Muscle layer of duodenum (tissue), 2 donors: ENCODE results near the gene C21orf91.
"Not testable (repeated sequence)": the region's sequence is repeated elsewhere in the genome, so short reads cannot be mapped to it uniquely, and the experiment has no call there.

Experiments
- H3K27ac ChIP-seq: one replicate; pipeline ENCODE4 v1.7.0; 2013; ENCODE audit warnings: mild to moderate bottlenecking, low read length
- H3K27me3 ChIP-seq: one replicate; pipeline ENCODE4 v1.7.0; 2013; ENCODE audit warnings: low read depth, mild to moderate bottlenecking, control low read depth, low read length
- H3K36me3 ChIP-seq, 2 donors: one replicate each; pipeline ENCODE4 v1.7.0; 2013; ENCODE audit warnings: low read length in 2 of 2, control low read depth in 1 of 2, mild to moderate bottlenecking in 1 of 2; ENCODE audit not compliant: insufficient read depth in 2 of 2, control insufficient read depth in 1 of 2
- H3K4me1 ChIP-seq, 2 donors: one replicate each; pipeline ENCODE4 v1.7.0; 2013; ENCODE audit warnings: low read length in 2 of 2, mild to moderate bottlenecking in 2 of 2, control low read depth in 1 of 2, moderate library complexity in 1 of 2; ENCODE audit not compliant: insufficient read depth in 2 of 2, control insufficient read depth in 1 of 2
- H3K4me3 ChIP-seq, 2 donors: one replicate each; pipeline ENCODE4 v1.7.0; 2013; ENCODE audit warnings: low read length in 2 of 2, low read depth in 1 of 2, mild to moderate bottlenecking in 1 of 2
- H3K9me3 ChIP-seq, 2 donors: one replicate each; pipeline ENCODE4 v1.7.0; 2013; ENCODE audit warnings: low read length in 2 of 2, control low read depth in 1 of 2, mild to moderate bottlenecking in 1 of 2; ENCODE audit not compliant: control insufficient read depth in 1 of 2
- donor health status: healthy.

The C21orf91 gene

DNA sequence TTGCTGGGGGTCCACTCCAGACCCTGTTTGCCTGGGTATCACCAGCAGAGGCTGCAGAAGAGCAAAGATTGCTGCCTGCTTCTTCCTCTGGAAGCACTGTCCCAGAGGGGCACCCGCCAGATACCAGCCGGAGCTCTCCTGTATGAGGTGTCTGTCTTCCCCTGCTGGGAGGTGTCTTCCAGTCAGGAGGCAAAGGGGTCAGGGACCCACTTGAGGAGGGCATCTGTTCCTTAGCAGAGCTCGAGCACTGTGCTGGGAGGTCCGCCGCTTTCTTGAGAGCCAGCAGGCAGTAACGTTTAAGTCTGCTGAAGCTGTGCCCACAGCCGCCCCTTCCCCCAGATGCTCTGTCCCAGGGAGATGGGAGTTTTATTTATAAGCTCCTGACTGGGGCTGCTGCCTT is 44.1 kb downstream of the C21orf91 start:
- H3K36me3 ChIP-seq, H3K9me3 ChIP-seq, H3K4me1 ChIP-seq, H3K27me3 ChIP-seq, H3K27ac ChIP-seq, H3K4me3 ChIP-seq: not testable (repeated sequence)

DNA sequence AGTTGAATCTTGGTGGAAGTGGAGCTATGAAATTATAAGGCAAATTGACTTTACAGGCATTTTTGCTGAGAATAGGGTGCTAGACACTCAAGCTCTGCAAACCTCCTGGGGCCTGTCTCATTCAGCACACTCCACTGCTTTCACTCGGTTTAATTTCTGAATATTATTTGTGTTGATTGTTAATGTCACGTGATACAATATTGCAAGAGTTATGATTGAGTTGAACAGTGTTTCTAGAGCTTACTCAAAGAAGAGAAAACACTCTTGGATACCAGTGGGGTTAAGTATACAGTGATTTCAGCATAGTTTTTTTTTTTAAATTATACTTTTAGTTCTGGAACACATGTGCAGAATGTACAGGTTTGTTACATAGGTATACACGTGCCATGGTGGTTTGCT is 49.7 kb downstream of the C21orf91 start:
- H3K4me3 ChIP-seq: no peak overlapping the region
- H3K9me3 ChIP-seq: peaks cover 0 to 2% of the 10 kb centered on the region in 2 donors
- no peaks in the 10 kb centered on the region for H3K4me1 ChIP-seq
- H3K27me3 ChIP-seq: no peaks in the 10 kb centered on the region
- H3K27ac ChIP-seq: no peak overlapping the region
- H3K36me3 ChIP-seq: no peaks in the 10 kb centered on the region

DNA sequence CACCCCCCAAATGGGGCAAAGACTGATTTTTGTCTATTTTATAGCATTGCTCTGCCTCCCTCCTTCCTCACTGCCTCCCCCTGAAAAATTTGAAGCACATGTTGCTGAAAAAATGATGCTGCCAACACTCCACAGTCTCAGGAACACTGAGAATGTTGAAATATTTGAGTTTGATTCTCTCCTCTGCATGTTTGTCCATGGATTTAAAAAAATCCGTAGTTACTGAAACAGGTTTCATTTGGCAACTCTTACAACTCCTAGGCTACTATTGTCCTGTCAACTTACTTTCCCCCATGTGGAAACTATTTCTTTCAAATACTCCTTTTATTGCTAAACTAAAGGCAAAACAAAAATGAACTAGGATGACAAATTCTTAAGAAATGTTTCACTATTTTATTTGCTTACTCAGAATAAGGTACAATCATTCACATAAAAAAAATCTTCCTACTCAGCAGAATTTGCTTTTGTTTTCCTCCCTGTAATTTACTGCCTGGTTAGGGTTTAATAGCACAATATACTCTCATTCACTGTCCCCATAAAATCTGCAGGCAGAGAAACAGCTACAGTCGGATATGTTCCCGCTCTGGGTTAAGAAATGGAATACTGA is 50.2 kb downstream of the C21orf91 start:
- Histone ChIP-seq H3K36me3 (no peaks in the 10 kb centered on the region), H3K4me1 (no peaks in the 10 kb centered on the region), H3K4me3 (no peak overlapping the region), H3K9me3 (peaks cover 0 to 2% of the 10 kb centered on the region in 2 donors), H3K27me3 (no peaks in the 10 kb centered on the region), H3K27ac (no peak overlapping the region)

DNA sequence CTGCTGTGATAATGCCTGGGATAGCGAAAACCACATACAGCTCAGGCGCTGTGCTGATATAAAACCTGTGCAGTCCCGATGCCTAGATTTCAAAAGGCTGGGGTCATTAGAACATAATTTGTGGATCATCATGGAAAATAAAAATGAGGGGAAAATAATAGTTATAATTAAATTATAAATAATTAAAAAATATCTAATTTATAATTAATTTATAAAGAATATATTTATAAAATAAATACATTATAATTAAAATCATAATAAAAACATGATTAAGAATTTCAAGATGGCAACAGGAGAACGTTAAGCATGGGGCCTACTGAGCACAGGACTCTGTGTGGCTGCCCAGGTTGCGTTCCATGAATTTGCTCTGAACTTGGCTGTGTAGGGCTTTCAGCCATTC is 53.9 kb downstream of the C21orf91 start:
- no peaks in the 10 kb centered on the region for H3K4me1 ChIP-seq
- no peaks in the 10 kb centered on the region for H3K27me3 ChIP-seq
- H3K36me3 ChIP-seq: no peaks in the 10 kb centered on the region
- H3K9me3 ChIP-seq: no peaks in the 10 kb centered on the region
- H3K4me3 ChIP-seq: no peak overlapping the region
- H3K27ac ChIP-seq: no peak overlapping the region

DNA sequence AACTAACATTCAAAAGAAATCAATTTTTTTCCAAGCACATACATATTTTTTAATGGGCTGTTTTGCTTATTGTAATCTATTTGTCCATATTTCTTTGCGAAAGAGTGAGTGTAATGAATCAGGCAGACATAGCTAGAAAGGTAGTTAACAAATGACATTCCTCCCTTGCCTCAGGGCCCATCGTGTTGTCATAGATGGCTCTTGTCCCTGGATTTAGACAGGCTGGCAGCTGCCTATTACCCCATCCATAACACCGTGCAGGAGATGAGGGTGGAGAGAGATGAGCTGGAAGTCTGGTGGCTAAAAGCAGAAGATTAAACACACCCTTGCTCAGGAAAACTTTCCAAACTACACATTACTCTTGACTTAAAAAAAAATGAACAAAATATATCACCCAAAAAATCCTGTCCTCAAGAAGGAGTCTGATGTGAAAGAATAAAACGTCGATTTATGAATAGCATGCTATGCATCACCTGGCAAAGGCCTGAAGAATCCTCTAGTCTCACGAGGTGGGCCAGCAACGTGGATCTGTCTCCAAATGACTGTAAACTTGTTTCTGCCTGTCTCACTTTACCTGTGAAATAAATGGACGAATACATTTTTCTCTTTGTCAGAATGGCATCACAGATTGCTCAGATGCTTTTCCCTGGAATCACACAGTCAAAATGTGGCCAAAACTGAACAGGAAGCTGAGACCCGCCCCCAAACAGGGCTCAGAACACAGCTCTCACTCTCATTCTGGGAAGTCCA is 55.7 kb downstream of the C21orf91 start:
- no peak overlapping the region for H3K4me3 ChIP-seq
- no peaks in the 10 kb centered on the region for H3K27me3 ChIP-seq
- no peaks in the 10 kb centered on the region for H3K9me3 ChIP-seq
- no peak overlapping the region for H3K27ac ChIP-seq
- no peaks in the 10 kb centered on the region for H3K4me1 ChIP-seq
- no peaks in the 10 kb centered on the region for H3K36me3 ChIP-seq

DNA sequence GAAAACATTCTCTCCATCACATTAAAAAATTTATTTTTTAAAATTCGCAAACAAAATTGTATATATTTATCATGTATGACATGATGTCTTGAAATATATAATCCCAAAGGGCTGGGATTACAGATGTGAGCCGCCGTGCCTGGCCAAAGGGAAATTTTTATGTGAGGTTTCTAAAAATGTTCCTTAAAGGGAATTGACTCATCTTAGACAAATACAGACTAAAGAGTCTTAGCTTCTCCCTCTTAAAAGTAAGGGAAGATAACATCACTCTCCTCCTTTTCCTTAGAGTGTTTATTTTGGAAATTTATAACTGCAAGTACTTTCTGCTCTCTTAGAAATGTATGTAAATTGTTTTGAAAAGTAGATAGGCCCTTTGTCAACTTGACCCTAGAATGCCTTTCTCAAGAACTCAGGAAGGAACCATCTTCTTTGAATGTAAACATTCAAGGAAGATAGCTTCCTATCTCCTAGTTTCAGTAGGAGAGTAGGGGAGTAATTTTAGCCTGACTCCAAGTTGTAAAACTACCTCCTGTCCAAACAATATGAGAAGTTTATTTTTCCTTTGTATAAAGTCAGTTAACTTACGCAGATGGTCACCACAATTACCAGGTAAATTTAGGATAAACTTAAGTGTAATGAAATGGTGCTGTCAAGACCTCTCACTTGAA is 59.5 kb downstream of the C21orf91 start:
- no peak overlapping the region for H3K27ac ChIP-seq
- no peak overlapping the region for H3K4me3 ChIP-seq
- no peaks in the 10 kb centered on the region for H3K27me3 ChIP-seq
- H3K9me3 ChIP-seq: no peaks in the 10 kb centered on the region
- H3K36me3 ChIP-seq: no peaks in the 10 kb centered on the region
- H3K4me1 ChIP-seq: no peaks in the 10 kb centered on the region

DNA sequence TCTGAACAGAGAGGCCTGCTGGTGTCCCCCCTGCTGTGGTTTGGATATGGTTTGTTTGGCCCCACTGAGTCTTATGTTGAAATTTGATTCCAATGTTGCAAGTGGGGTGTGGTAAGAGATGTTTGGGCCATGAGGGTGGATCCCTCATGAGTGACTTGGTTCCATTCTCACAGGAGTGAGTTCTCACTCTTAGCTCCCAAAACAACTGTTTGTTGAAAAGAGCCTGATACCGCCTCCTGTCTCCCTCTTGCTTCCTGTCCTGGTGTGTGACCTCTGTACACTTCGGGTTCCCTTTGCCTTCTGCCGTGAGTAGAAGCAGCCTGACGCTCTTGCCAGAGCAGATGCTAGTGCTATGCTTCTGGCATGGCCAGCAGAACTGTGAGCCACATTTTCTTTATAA is 60.5 kb downstream of the C21orf91 start:
- H3K4me3 ChIP-seq: no peak overlapping the region
- H3K27me3 ChIP-seq: no peaks in the 10 kb centered on the region
- no peaks in the 10 kb centered on the region for H3K36me3 ChIP-seq
- H3K4me1 ChIP-seq: no peaks in the 10 kb centered on the region
- no peak overlapping the region for H3K27ac ChIP-seq
- no peaks in the 10 kb centered on the region for H3K9me3 ChIP-seq

DNA sequence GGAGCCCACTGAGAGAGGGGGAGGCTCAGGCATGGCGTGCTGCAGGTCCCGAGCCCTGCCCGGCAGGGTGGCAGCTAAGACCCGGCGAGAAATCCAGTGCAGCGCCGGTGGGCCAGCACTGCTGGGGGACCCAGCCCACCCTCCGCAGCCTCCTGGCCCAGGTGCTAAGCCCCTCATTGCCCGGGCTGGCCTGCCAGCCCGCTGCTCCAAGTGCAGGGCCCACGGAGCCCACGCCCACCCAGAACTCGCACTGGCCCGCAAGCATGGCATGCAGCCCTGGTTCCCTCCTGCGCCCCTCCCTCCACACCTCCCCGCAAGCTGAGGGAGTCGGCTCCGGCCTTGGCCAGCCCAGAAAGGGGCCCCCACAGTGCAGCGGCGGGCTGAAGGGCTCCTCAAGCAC is 61.5 kb downstream of the C21orf91 start:
- H3K36me3 ChIP-seq: no peaks in the 10 kb centered on the region
- no peaks in the 10 kb centered on the region for H3K9me3 ChIP-seq
- no peaks in the 10 kb centered on the region for H3K27me3 ChIP-seq
- no peak overlapping the region for H3K27ac ChIP-seq
- H3K4me1 ChIP-seq: no peaks in the 10 kb centered on the region
- H3K4me3 ChIP-seq: no peak overlapping the region

DNA sequence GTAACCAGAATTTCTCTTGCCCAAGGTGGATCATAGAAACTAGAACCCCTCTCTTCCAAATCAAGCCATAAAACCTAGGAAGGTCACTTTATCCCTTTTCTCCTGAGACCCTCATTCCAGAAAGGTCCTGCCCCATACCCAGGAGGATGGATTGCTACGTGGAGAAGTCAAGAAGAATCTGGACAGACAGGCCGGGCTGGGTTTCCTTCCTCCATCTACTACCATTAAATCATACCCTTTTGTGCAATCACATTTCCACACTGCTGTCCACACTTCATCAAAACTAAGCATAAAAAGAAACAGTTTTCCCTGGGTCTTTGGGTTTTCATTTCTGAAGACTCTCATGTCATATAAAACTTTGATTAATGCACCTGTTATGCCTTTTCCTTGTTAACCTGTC is 65.4 kb downstream of the C21orf91 start:
- no peak overlapping the region for H3K4me3 ChIP-seq
- H3K4me1 ChIP-seq: no peaks in the 10 kb centered on the region
- no peaks in the 10 kb centered on the region for H3K9me3 ChIP-seq
- no peak overlapping the region for H3K27ac ChIP-seq
- H3K27me3 ChIP-seq: no peaks in the 10 kb centered on the region
- no peaks in the 10 kb centered on the region for H3K36me3 ChIP-seq

DNA sequence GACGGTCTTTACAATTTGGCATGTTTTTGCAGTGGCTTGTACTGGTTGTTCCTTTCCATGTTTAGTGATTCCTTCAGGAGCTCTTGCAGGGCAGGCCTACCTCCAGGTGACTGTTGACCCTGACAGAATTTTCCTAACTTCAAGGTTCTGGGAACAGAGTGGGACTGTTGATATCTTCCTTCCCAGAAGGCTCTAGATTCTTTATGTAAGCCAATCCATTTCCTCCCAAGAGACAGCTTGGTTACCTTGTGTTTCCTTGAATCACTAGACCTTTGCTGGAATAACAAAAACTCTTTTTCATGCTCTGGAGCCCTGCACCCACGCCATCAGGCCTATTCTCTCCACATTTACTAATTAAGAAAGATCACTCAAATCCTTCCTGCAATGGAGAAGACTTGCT is 67.0 kb downstream of the C21orf91 start:
- Histone ChIP-seq H3K9me3 (no peaks in the 10 kb centered on the region), H3K4me3 (no peak overlapping the region), H3K36me3 (no peaks in the 10 kb centered on the region), H3K27me3 (no peaks in the 10 kb centered on the region), H3K4me1 (no peaks in the 10 kb centered on the region), H3K27ac (no peak overlapping the region)

DNA sequence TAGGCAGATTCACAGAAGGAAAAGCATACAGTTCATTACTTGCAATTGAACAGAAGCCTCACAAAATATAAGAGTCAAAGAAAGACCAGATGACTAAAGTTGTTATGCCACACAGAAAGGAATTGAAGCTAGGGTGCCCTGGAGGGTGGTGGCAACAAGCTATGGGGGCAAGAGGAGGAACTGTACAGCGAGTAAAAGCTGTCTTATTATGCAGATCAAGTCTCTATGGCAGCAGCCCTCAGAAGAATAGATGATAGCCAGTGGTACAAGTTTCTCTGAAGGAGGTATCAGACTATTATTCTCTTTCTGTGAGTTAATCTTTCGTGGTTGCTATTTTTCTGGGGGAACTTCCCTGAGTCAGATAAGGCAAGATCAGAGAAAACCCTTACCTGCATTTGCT is 72.2 kb downstream of the C21orf91 start:
- H3K27me3 ChIP-seq: no peaks in the 10 kb centered on the region
- H3K36me3 ChIP-seq: no peaks in the 10 kb centered on the region
- no peak overlapping the region for H3K27ac ChIP-seq
- H3K9me3 ChIP-seq: no peaks in the 10 kb centered on the region
- H3K4me3 ChIP-seq: no peak overlapping the region
- H3K4me1 ChIP-seq: no peaks in the 10 kb centered on the region
